H1 (cell line): Measurements from ENCODE around the gene TBC1D2. TPM values are rescaled to one million over a fixed set of nuclear protein-coding genes. Genes with fewer than 3 reads are reported as not detected.

ENCODE experiments used
- CTCF ChIA-PET: fragments of 300-600 bp; sonication (Branson Sonifier 250); formaldehyde crosslinking; loops from one replicate; lab custom pipeline; 2021; ENCODE audit not compliant: partially characterized antibody; lab: Charles Lee
- POLR2A ChIA-PET: fragments of 300-600 bp; sonication (Branson Sonifier 250); formaldehyde crosslinking; loops from one replicate; lab custom pipeline; 2021; ENCODE audit warnings: inconsistent platforms; ENCODE audit not compliant: partially characterized antibody; lab: Charles Lee
- DNase-seq, 2 experiments: peaks; one replicate each; pipeline versions ENCODE4 v3.0.0 to v3.0.0-alpha.2; 2010 to 2022; ENCODE audit warnings: low spot score in 2 of 2, low read depth in 1 of 2, mixed read lengths in 1 of 2
- FAIRE-seq: peaks from 2 replicates; lab custom pipeline; 2011; peaks lifted over from hg19 to GRCh38; lab: Jason Lieb, UNC
- H2AFZ ChIP-seq: 2 replicates; pipeline ENCODE4 v1.8.1; 2012; ENCODE audit warnings: low read length, inconsistent platforms
- H2AK5ac ChIP-seq: 2 replicates; pipeline ENCODE4 v1.6.1; 2013; ENCODE audit warnings: low read depth, low read length
- H2BK120ac ChIP-seq: replicated peaks from 2 replicates; pipeline ENCODE3; 2013; ENCODE audit warnings: low read depth, low read length, inconsistent platforms
- H2BK12ac ChIP-seq: 2 replicates; pipeline ENCODE4 v1.6.1; 2013; ENCODE audit warnings: low read depth, low read length
- H2BK15ac ChIP-seq: 2 replicates; pipeline ENCODE4 v1.6.1; 2013; ENCODE audit warnings: low read length
- H2BK20ac ChIP-seq: 2 replicates; pipeline ENCODE4 v1.6.1; 2013; ENCODE audit warnings: low read length
- H2BK5ac ChIP-seq: 2 replicates; pipeline ENCODE4 v1.6.1; 2013; ENCODE audit warnings: low read depth, low read length
- H3K14ac ChIP-seq: 2 replicates; pipeline ENCODE4 v1.6.1; 2013; ENCODE audit warnings: inconsistent platforms; ENCODE audit not compliant: insufficient read length
- H3K18ac ChIP-seq: 2 replicates; pipeline ENCODE4 v1.6.1; 2013; ENCODE audit warnings: low read length; ENCODE audit errors: extremely low read depth
- H3K23ac ChIP-seq: 2 replicates; pipeline ENCODE4 v1.6.1; 2013; ENCODE audit warnings: inconsistent platforms; ENCODE audit not compliant: insufficient read length
- H3K23me2 ChIP-seq: 2 replicates; pipeline ENCODE4 v1.6.1; 2013; ENCODE audit warnings: low read depth, low read length
- H3K27ac ChIP-seq: 2 replicates; pipeline ENCODE4 v1.6.1; 2011; ENCODE audit warnings: low read depth, low read length, inconsistent platforms
- H3K27me3 ChIP-seq, 4 experiments: replicated peaks in 1 of 4; 1 replicate in 1 of 4; 2 replicates in 3 of 4; pipeline versions ENCODE4 v1.6.1 to v1.8.1; 2011 to 2013; ENCODE audit warnings: low read length in 3 of 4, mild to moderate bottlenecking in 3 of 4, inconsistent platforms in 2 of 4, mixed read lengths in 2 of 4, moderate library complexity in 1 of 4; ENCODE audit not compliant: control insufficient read depth in 3 of 4, insufficient read depth in 3 of 4; ENCODE audit errors: extremely low read depth in 1 of 4
- H3K36me3 ChIP-seq, 4 experiments: 2 replicates each; pipeline versions ENCODE4 v1.6.1 to v1.8.1; 2011 to 2013; ENCODE audit warnings: mild to moderate bottlenecking in 4 of 4, low read length in 3 of 4, moderate library complexity in 2 of 4, control low read depth in 1 of 4, inconsistent platforms in 1 of 4; ENCODE audit not compliant: insufficient read depth in 4 of 4, control insufficient read depth in 2 of 4
- H3K4ac ChIP-seq: replicated peaks from 2 replicates; pipeline ENCODE3; 2013; ENCODE audit warnings: low read length, low read depth, mixed read lengths, inconsistent platforms; ENCODE audit not compliant: insufficient read length
- H3K4me1 ChIP-seq, 4 experiments: replicated peaks in 1 of 4; 1 replicate in 1 of 4; 2 replicates in 3 of 4; pipeline versions ENCODE4 v1.6.1 to v1.8.1; 2011 to 2013; ENCODE audit warnings: low read length in 3 of 4, inconsistent platforms in 2 of 4, mixed read lengths in 1 of 4; ENCODE audit not compliant: insufficient read depth in 4 of 4, control insufficient read depth in 3 of 4
- H3K4me2 ChIP-seq, 2 experiments: 2 replicates each; pipeline versions ENCODE4 v1.6.1 to v1.8.1; 2011 to 2013; ENCODE audit warnings: low read depth in 2 of 2, low read length in 2 of 2, control low read depth in 1 of 2, inconsistent platforms in 1 of 2, mild to moderate bottlenecking in 1 of 2; ENCODE audit not compliant: insufficient read depth in 1 of 2
- H3K4me3 ChIP-seq, 4 experiments: fragments of 200-600, 300-600 bp in 1 of 4; sonication (generic), shearing (Covaris generic), sonication (Bioruptor Twin) in 1 of 4; 2 replicates each; pipeline versions ENCODE4 v1.5.1 to v1.8.1; 2011 to 2016; ENCODE audit warnings: low read length in 4 of 4, low read depth in 3 of 4, control low read depth in 2 of 4, inconsistent platforms in 2 of 4, mild to moderate bottlenecking in 2 of 4, mixed read lengths in 1 of 4, moderate library complexity in 1 of 4; ENCODE audit not compliant: insufficient read depth in 2 of 4; ENCODE audit errors: extremely low read depth in 1 of 4
- H3K56ac ChIP-seq: replicated peaks from 2 replicates; pipeline ENCODE3; 2013; ENCODE audit warnings: low read depth, mild to moderate bottlenecking, mixed read lengths, low read length, inconsistent platforms; ENCODE audit not compliant: insufficient read length
- H3K79me1 ChIP-seq: 2 replicates; pipeline ENCODE4 v1.6.1; 2013; ENCODE audit warnings: low read depth, low read length, control low read depth
- H3K79me2 ChIP-seq, 2 experiments: 2 replicates each; pipeline versions ENCODE4 v1.6.1 to v1.8.1; 2012 to 2013; ENCODE audit warnings: low read length in 2 of 2, mild to moderate bottlenecking in 2 of 2, inconsistent platforms in 1 of 2; ENCODE audit not compliant: insufficient read depth in 2 of 2, control insufficient read depth in 1 of 2
- H3K9ac ChIP-seq, 4 experiments: replicated peaks in 1 of 4; 1 replicate in 1 of 4; 2 replicates in 3 of 4; pipeline versions ENCODE4 v1.6.1 to v1.8.1; 2011 to 2013; ENCODE audit warnings: low read depth in 3 of 4, low read length in 3 of 4, control low read depth in 2 of 4, mild to moderate bottlenecking in 2 of 4, moderate library complexity in 2 of 4, inconsistent platforms in 1 of 4; ENCODE audit errors: extremely low read depth in 1 of 4
- H3K9me3 ChIP-seq, 2 experiments: 2 replicates each; pipeline versions ENCODE4 v1.6.1 to v1.8.1; 2012 to 2013; ENCODE audit warnings: mild to moderate bottlenecking in 2 of 2, moderate library complexity in 2 of 2, control low read depth in 1 of 2, inconsistent platforms in 1 of 2, low read depth in 1 of 2, low read length in 1 of 2, mixed read lengths in 1 of 2; ENCODE audit not compliant: insufficient read depth in 2 of 2
- H4K20me1 ChIP-seq, 2 experiments: replicated peaks in 1 of 2; 2 replicates each; pipeline versions ENCODE3 to v1.8.1; 2011 to 2013; ENCODE audit warnings: inconsistent platforms in 2 of 2, low read length in 2 of 2, mild to moderate bottlenecking in 1 of 2; ENCODE audit not compliant: insufficient read depth in 2 of 2, control insufficient read depth in 1 of 2
- H4K5ac ChIP-seq: 2 replicates; pipeline ENCODE4 v1.6.1; 2013; ENCODE audit warnings: low read length, low read depth, mixed read lengths, inconsistent platforms; ENCODE audit not compliant: insufficient read length
- H4K8ac ChIP-seq: 2 replicates; pipeline ENCODE4 v1.8.0; 2013; ENCODE audit warnings: mild to moderate bottlenecking, moderate library complexity, low read length, inconsistent platforms; ENCODE audit not compliant: insufficient read depth; ENCODE audit errors: extremely low read depth
- H4K91ac ChIP-seq: replicated peaks from 2 replicates; pipeline ENCODE3; 2013; ENCODE audit warnings: low read length, mixed read lengths, inconsistent platforms; ENCODE audit not compliant: insufficient read length
- BRCA1 ChIP-seq: IDR thresholded peaks from 2 replicates; pipeline ENCODE4 v1.6.1; 2012; ENCODE audit warnings: low read depth, low read length, improper control_type of control experiment
- CHD2 ChIP-seq: IDR thresholded peaks from 2 replicates; pipeline ENCODE4 v1.6.1; 2012; ENCODE audit warnings: low read length, improper control_type of control experiment
- CTCF ChIP-seq, 3 experiments: IDR thresholded peaks; 1 replicate in 2 of 3; 2 replicates in 1 of 3; pipeline versions ENCODE4 v1.5.1 to v1.6.1; 2011; ENCODE audit warnings: low read length in 3 of 3, mild to moderate bottlenecking in 3 of 3, inconsistent platforms in 2 of 3, low read depth in 1 of 3, moderate library complexity in 1 of 3; ENCODE audit not compliant: insufficient read depth in 1 of 3; ENCODE audit errors: control extremely low read depth in 1 of 3
- EGR1 ChIP-seq: IDR thresholded peaks from 2 replicates; pipeline ENCODE4 v1.6.1; 2011; ENCODE audit warnings: low read depth, low read length, borderline replicate concordance
- NRF1 ChIP-seq: IDR thresholded peaks from 2 replicates; pipeline ENCODE4 v1.6.1; 2011; ENCODE audit warnings: mild to moderate bottlenecking, low read depth, low read length, improper control_type of control experiment
- POLR2AphosphoS5 ChIP-seq: IDR thresholded peaks from 2 replicates; pipeline ENCODE4 v1.6.1; 2011; ENCODE audit warnings: low read depth, low read length
- RAD21 ChIP-seq, 2 experiments: IDR thresholded peaks in 1 of 2; conservative IDR thresholded peaks in 1 of 2; 2 replicates each; pipeline ENCODE4 v1.6.1; 2011; ENCODE audit warnings: low read depth in 2 of 2, low read length in 2 of 2, improper control_type of control experiment in 1 of 2, inconsistent platforms in 1 of 2, mild to moderate bottlenecking in 1 of 2, moderate library complexity in 1 of 2
- TBP ChIP-seq: IDR thresholded peaks from 2 replicates; pipeline ENCODE4 v1.6.1; 2011; ENCODE audit warnings: low read depth, low read length, improper control_type of control experiment
- YY1 ChIP-seq: IDR thresholded peaks from 2 replicates; pipeline ENCODE4 v1.6.1; 2011; ENCODE audit warnings: low read depth, mild to moderate bottlenecking, low read length
- WGBS, 2 experiments: shearing (Covaris generic) in 1 of 2; methylation state at CpG; one replicate each; pipeline versions ENCODE4 v1.1.6 to v1.1.7; 2013 to 2015; ENCODE audit warnings: low lambda C conversion rate in 2 of 2, mixed read lengths in 2 of 2, inconsistent platforms in 1 of 2, low coverage in 1 of 2, missing lambda C conversion rate in 1 of 2; ENCODE audit not compliant: insufficient replicate concordance in 2 of 2, insufficient coverage in 1 of 2, insufficient read length in 1 of 2; ENCODE audit errors: extremely low coverage in 1 of 2, missing lambda C conversion rate in 1 of 2; 5-methylcytosine and 5-hydroxymethylcytosine counted together
- polyA plus RNA-seq, 7 experiments: library from polyadenylated mRNA; depleted of rRNA in 3 of 7; stranded (reverse) in 5 of 7; unstranded in 2 of 7; fragments of >200 nt in 5 of 7; fragments of 200-250 nt in 2 of 7; gene quantifications; 1 replicate in 5 of 7; 2 replicates in 1 of 7; 4 replicates in 1 of 7; pipeline versions ENCODE4 v1.2.1 to v1.2.3, GENCODE V29; 2011 to 2013; ENCODE audit warnings: missing spikeins in 2 of 7, mixed read lengths in 2 of 7
- total RNA-seq: library from RNA; stranded (reverse); fragmentation: NEBNext Ultra II Directional; extraction: Animal tissue kit (Norgen Biotek cat#: 25700); gene quantifications from 2 replicates; pipeline ENCODE4 v1.2.1, GENCODE V29; 2021

Gene TBC1D2
- total and polyA plus RNA-seq, 2 of the 8 experiments (the other 6 are each of a cell fraction or from before 2014, with no cell fraction given): 7.4 TPM

DNA sequence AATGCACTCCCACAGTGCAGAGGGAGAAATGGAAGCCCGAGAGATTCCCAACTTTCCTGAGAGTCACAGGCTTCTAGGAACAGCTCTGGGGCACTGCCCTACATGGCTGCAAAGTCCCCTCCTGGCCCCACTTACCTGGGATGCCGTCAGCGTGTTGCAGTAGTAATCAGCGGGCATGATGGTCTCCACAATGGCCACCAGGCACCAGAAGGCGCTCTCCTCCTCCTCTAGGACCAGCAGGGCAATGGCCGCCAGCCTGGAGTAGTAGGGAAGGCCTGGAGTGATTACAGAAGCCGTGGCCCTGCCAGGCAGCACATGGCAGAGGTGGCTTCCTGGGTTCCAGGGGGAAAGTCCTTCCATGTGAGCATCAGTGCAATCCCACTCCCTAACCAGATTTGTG is 52.3 kb downstream of the TBC1D2 start:
- Histone ChIP-seq H3K79me2 (no peaks in the 10 kb centered on the region), H4K91ac (no peak overlapping the region), H3K36me3 (peaks cover 0 to under 1% (median 0%) of the 10 kb centered on the region in 4 experiments; a peak in 1 of 8 replicates), H2BK20ac (no peak overlapping the region), H3K4ac (no peak overlapping the region), H4K8ac (0 out of 2 replicates have a peak overlapping the region, but pooled peaks have one; percentile 69), H3K27me3 (no peaks in the 10 kb centered on the region), H4K5ac (no peak overlapping the region), H4K20me1 (no peaks in the 10 kb centered on the region), H2AFZ (no peak overlapping the region), H2BK120ac (no peak overlapping the region), H3K27ac (no peak overlapping the region), H2AK5ac (no peak overlapping the region), H3K23ac (no peak overlapping the region), H3K14ac (no peak overlapping the region), H3K9me3 (peaks cover 3 to 5% of the 10 kb centered on the region in 2 experiments; a peak in 3 of 4 replicates), H3K18ac (no peak overlapping the region), H2BK5ac (no peak overlapping the region), H2BK12ac (no peak overlapping the region), H3K79me1 (no peaks in the 10 kb centered on the region), H3K9ac (no peak overlapping the region), H3K23me2 (no peaks in the 10 kb centered on the region), H3K4me2 (no peak overlapping the region), H3K4me1 (peaks cover 0 to 10% (median 6%) of the 10 kb centered on the region in 4 experiments; a peak in 6 of 7 replicates), H2BK15ac (no peak overlapping the region; the same call in 1 of the 2 replicates), H3K4me3 (no peak overlapping the region), H3K56ac (no peak overlapping the region)
- TF ChIP-seq RAD21 (IDR thresholded peaks at IDR 0.05 in 1 of 2, conservative IDR thresholded peaks at IDR 0.05 in 1 of 2; ENCODE audit: low read depth in 2 of 2, low read length in 2 of 2) (0 out of 4 replicates have a peak, but pooled peaks have one; percentile 11 to 17), BRCA1 (no peak), YY1 (peak; percentile 81), EGR1 (no peak), POLR2AphosphoS5 (no peak), CTCF (IDR thresholded peaks at IDR 0.05; ENCODE audit: control extremely low read depth in 1 of 3, insufficient read depth in 1 of 3, low read depth in 1 of 3, low read length in 3 of 3) (peak in 2 of 3 experiments; percentile 2 to 10; a peak in 2 of 4 replicates), CHD2 (no peak), TBP (no peak), NRF1 (no peak)
- DNase-seq (no peak), FAIRE-seq (no peak)
- 83% methylated on average over 7 of the region's 7 CpGs; no CpG with 5 or more reads in 1 of the 2 experiments for WGBS, 2 experiments
- ChIA-PET CTCF (interaction anchor here (0.5 to 8.3 kb wide), 11 partner anchors 13 to 193 kb away, joined by 3 to 62 read pairs (median 4); no protein-coding TSS in a partner anchor), POLR2A (interaction anchor here (0.9 kb wide), 1 partner anchor 101 kb away, joined by 3 read pairs; no protein-coding TSS in a partner anchor)
